Measurements from ENCODE around the gene MERTK. TPM values are rescaled to one million over a fixed set of nuclear protein-coding genes. Genes with fewer than 3 reads are reported as not detected.

MERTK gene
- 0.13 TPM in 1 of 2 replicates, not detected in the other for total RNA-seq (2014; rRNA removed; shearing (Covaris generic))

GRCh38 chr2:111897924-111898702 is at the start of gene MERTK:
Gene MERTK (plus strand): TSS chr2:111898607. CDS start chr2:111898736, 129 bp downstream.

DNA sequence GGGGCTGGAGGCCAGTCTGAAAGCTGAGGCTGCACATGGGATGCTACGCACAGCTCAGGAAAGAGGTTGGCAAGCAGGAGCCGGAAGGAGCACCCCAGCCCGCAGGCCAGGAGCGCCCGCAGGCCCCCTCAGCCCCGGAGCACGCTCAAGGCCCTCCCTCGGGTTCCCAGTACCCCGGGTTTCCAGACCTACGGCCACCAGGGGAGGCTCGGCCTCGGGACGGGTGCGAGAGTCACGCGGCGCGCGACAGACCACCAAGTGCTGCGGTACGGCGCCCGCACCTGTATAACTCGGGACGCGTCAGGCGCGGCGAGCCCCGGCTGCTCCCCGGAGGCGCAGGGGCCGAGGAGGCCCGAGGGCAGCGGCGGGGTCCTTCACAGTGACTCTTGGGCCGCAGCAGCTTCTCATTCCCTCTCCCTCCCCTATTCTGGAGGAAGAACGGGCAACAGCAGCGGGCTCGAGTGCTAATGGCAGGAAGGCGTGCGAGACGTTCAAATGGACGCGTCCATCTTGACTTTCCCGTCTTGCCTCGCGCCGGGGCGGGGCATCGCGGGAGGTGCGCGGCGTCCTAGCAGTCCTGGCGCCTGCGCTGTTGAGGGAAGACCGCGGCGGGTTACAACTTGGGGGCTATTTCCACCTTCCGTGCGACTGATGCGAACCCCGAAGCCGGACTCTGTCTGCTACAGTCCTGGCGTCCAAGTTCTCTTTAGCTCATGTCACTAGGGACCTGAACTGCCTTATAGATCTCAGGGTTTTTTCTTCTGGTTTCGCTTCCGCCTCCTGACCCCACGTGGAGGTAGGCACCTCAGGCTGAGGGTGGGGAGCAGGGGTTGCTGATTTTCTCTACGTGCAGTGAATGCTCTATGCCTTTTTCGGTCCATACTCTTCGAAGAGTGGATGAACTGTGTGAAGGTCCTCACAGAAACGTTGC is 14.5 kb upstream of the MERTK start, which contains the start of gene ANAPC1:
Gene ANAPC1 (minus strand): TSS at position 533 of the 931 bp plus-strand sequence. CDS start 3,368 bp downstream, outside the sequence.

DNA sequence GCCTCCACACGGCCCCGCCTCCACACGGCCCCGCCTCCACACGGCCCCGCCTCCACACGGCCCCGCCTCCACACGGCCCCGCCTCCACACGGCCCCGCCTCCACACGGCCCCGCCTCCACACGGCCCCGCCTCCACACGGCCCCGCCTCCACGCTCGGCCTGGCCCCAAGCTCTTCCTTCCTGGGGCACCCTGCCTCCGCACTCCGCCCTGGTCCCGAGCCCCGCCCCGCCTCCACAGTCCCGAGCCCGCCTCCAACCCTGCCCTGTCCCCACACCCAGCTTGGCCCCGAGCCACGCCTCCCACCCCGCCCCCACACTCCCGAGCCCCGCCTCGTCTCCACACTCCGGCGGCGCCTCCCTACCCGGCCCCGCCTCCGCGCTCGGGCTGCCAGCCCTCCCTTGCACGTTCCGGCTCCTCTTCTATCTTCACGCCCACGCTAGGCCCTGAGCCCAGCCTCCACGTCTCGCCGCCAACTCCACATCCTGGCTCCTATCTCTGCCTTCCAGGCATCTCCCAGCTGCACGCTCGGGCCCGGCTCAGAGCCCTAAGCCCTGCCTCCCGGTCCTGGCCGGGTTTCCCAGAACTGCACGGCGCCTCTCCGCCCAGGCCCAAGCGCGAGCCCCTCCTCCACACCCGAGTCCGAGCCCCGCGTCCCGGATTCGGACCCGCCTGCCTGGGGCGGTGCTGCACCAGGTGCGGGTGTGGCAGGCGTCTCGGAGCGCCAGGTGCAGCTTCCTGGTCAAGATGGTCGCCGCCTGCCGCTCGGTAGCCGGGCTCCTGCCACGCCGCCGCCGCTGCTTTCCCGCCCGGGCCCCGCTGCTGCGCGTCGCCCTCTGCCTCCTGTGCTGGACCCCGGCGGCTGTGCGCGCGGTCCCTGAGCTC is 156.7 kb downstream of the MERTK start, which contains the start of gene TMEM87B:
Gene TMEM87B (plus strand): TSS at position 423 of the 883 bp plus-strand sequence. CDS start 323 bp downstream, at position 746.

Small RNA genes within 50 kb of the gene (small RNA-seq; reads per million reads assigned to genes)
- gene RN7SL297P = not detected

Other genes with a start within 250 kb of the MERTK start
- 64.9 and 74.0 TPM in 2 replicates for gene ANAPC1, start 14.4 kb upstream of the MERTK start, total RNA-seq (2014; rRNA removed; shearing (Covaris generic))
- gene TMEM87B, start 156.7 kb downstream of the MERTK start, total RNA-seq (2014; rRNA removed; shearing (Covaris generic)) = 2.8 and 3.6 TPM in 2 replicates
- 0.11 and 0.21 TPM in 2 replicates for gene FBLN7, start 239.8 kb downstream of the MERTK start, total RNA-seq (2014; rRNA removed; shearing (Covaris generic))

Data from A375 (cell line).